ENCODE measurements around the gene AP1S2. TPM values are rescaled to one million over a fixed set of nuclear protein-coding genes. Genes with fewer than 3 reads are reported as not detected.
A peak's percentile ranks its signal among the peaks of the same experiment; 100 is the strongest.

Gene AP1S2
- 42.3 and 45.9 TPM in 2 replicates for total RNA-seq

DNA sequence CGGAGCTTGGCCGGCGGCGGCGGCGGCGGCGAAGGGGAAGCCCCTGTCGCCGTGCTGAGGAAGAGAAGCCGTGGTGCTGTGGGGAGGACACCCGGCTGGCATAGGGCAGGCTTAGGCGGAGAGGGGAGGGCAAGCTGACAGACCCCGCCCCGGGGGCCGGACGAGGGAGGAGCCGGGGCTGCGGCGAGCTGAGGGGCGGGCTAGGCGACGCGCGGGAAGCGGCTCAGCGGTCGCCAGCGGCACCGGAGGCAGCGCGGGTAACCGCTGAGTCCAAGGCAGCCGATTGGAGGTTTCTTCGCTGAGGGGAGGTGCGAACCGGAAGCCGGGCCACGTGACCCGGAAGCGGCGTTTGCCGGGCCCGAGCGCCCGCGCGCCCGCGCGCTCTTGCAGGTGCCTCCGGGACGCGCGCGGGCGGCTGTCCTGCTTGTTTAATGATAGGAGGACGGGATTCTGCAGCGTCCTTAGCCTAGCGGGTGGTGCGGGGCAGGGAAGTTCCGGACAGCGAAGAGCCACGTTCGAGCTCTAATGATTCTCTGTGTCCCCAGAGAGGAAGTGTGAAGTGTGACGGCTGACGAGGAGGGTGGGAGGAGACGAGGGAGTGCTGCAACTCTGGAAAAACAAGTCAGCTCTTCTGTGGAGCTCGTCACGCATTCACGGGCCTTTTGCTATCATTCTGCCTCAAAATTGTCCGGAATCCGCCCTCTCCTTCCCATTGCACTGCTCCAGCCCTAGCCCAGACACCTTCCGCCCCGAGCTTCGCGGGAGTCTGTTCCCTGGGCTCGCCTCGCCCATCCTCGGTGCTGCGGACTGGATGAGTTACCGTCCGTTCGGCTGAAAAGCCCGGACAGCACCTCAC, at the start of gene AP1S2:
AP1S2 (minus strand) TSS at position 102 of the 856 bp plus-strand sequence. CDS start 2,289 bp downstream, outside the sequence.
- H3K4me3 Mint-ChIP-seq = peak within 1 kb of the TSS; percentile 91
- peaks cover 31% of the 10 kb centered on the region for H3K4me1 Mint-ChIP-seq
- H3K9me3 Mint-ChIP-seq = no peaks in the 10 kb centered on the region
- peaks cover 19% of the 10 kb centered on the region for H3K36me3 Mint-ChIP-seq (ENCODE audit: low read depth)
- ATAC-seq (ENCODE audit: low read depth) (peak; percentile 90), DNase-seq (peak; percentile 88)
- intact Hi-C loops (cut with micrococcal nuclease) = loop anchor here (1.0 to 5.0 kb wide), 10 partner anchors 48 to 864 kb away; partner anchors contain the start of genes CA5B, SYAP1 and ZRSR2
- H3K27me3 Mint-ChIP-seq = no peaks in the 10 kb centered on the region
- ChIA-PET CTCF (interaction anchor here (0.6 to 1.7 kb wide), 9 partner anchors 76 to 590 kb away, joined by 3 to 9 read pairs (median 3); partner anchors contain the start of gene CA5B), POLR2A (interaction anchor here (0.7 to 2.5 kb wide), 19 partner anchors 15 to 865 kb away, joined by 3 to 36 read pairs (median 5); partner anchors contain the start of genes CA5B, GRPR, SYAP1 and ZRSR2)
- TF ChIP-seq, protein P1, sequence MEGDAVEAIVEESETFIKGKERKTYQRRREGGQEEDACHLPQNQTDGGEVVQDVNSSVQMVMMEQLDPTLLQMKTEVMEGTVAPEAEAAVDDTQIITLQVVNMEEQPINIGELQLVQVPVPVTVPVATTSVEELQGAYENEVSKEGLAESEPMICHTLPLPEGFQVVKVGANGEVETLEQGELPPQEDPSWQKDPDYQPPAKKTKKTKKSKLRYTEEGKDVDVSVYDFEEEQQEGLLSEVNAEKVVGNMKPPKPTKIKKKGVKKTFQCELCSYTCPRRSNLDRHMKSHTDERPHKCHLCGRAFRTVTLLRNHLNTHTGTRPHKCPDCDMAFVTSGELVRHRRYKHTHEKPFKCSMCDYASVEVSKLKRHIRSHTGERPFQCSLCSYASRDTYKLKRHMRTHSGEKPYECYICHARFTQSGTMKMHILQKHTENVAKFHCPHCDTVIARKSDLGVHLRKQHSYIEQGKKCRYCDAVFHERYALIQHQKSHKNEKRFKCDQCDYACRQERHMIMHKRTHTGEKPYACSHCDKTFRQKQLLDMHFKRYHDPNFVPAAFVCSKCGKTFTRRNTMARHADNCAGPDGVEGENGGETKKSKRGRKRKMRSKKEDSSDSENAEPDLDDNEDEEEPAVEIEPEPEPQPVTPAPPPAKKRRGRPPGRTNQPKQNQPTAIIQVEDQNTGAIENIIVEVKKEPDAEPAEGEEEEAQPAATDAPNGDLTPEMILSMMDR (IDR thresholded peaks at IDR 0.05) = no peak
- H3K27ac Mint-ChIP-seq = peak within 1 kb of the TSS; percentile 98

DNA sequence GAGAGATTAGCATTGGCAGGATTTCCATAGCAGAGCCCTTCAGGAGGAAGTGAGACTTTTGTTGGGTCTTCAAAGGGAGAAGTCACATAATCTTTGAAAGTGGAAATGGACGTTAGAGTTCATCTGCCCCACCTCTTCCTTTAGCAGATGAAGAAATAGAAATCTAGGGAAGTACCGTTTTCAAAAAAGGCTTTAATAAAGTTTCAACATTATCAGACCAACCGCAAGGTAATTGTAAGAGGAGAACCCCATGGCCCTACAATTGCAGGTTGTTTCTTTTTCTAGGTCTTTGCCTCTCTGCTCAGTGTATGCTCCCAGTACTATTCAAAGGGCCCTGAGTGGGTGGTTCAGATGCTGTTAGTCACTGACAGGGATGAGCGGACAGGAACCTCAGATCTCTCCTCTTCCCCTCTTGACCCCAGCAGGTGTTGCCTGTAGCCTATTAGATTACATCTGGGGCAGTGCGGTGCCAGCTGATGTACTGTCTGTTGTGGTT, 48.6 kb upstream of the AP1S2 start:
- ATAC-seq (ENCODE audit: low read depth) (peak; percentile 88), DNase-seq (peak; percentile 17)
- Mint-ChIP-seq H3K9me3 (peaks cover 8% of the 10 kb centered on the region), H3K4me1 (peaks cover 26% of the 10 kb centered on the region), H3K36me3 (ENCODE audit: low read depth) (peaks cover 6% of the 10 kb centered on the region), H3K27ac (peak overlapping the region; percentile 88), H3K27me3 (no peaks in the 10 kb centered on the region), H3K4me3 (peak overlapping the region; percentile 57)
- CTCF ChIA-PET = no interaction called here
- TF ChIP-seq, protein P1 (IDR thresholded peaks at IDR 0.05) = no peak
- POLR2A ChIA-PET = interaction anchor here (1.5 to 2.7 kb wide), 2 partner anchors 48 to 54 kb away, joined by 5 to 36 read pairs; partner anchors contain the start of gene AP1S2
- intact Hi-C loops (cut with micrococcal nuclease) = loop anchor here (1.0 to 5.0 kb wide), 4 partner anchors 48 to 216 kb away; partner anchors contain the start of gene CA5B

DNA sequence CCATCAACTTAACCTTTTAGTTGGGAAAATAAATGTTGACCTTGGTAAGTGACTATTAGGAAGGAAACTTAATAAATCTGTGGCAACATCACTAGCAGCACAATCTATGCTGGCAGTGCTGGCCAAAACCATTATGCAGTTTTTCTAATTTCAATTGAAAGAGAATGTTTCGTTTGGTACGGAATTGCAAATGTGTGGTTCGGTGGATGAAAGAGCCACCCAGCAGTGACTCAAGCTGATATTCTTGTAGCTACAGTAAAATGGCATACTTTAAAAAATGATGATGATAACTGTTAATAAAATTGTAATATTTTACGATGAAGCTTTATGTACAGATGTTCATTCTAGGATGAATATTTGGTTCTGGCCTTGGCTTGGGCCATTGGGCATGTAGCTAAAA, 40.7 kb upstream of the AP1S2 start:
- DNase-seq = no peak
- no peaks in the 10 kb centered on the region for H3K27me3 Mint-ChIP-seq
- H3K4me1 Mint-ChIP-seq = peaks cover 11% of the 10 kb centered on the region
- CTCF ChIA-PET = no interaction called here
- no peak overlapping the region for H3K27ac Mint-ChIP-seq
- POLR2A ChIA-PET = no interaction called here
- ATAC-seq (ENCODE audit: low read depth) = no peak
- H3K9me3 Mint-ChIP-seq = peaks cover 4% of the 10 kb centered on the region
- H3K36me3 Mint-ChIP-seq (ENCODE audit: low read depth) = no peaks in the 10 kb centered on the region
- no peak overlapping the region for H3K4me3 Mint-ChIP-seq
- intact Hi-C loops (cut with micrococcal nuclease) = no loop called here
- TF ChIP-seq, protein P1 (IDR thresholded peaks at IDR 0.05) = no peak

DNA sequence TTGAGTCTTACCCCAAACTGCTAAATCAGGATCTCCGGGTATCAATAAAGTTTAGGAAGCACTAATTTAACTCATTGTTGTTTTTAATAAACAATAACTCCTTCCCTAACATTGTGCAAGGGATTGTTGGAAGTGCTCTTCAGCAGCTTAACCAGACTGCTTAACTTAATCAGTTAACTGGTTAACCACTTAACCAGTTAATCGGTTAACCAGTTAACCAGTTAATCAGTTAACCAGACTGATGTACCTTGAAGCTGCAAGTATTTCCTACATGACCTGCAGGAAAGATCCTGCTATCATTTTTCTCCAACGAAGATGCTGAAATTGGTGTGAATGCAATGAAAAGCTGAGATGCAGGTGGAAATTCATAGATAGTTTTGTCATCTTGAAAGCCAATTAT, 40.1 kb upstream of the AP1S2 start:
- H3K27ac Mint-ChIP-seq = no peak overlapping the region

More for the DNA sequence above, 40.1 kb upstream of the AP1S2 start:
- Mint-ChIP-seq H3K27me3 (no peaks in the 10 kb centered on the region), H3K36me3 (ENCODE audit: low read depth) (no peaks in the 10 kb centered on the region), H3K4me1 (peaks cover 11% of the 10 kb centered on the region), H3K9me3 (peaks cover 2% of the 10 kb centered on the region), H3K4me3 (no peak overlapping the region)
- DNase-seq = no peak
- POLR2A ChIA-PET = no interaction called here
- ATAC-seq (ENCODE audit: low read depth) = no peak
- intact Hi-C loops (cut with micrococcal nuclease) = no loop called here
- CTCF ChIA-PET = no interaction called here
- TF ChIP-seq, protein P1 (IDR thresholded peaks at IDR 0.05) = no peak

All from activated B cell treated with CpG ODN at 0.5 μM for 24 hours (primary cell).